ENCODE measurements around the gene HEATR5B. TPM values are rescaled to one million over a fixed set of nuclear protein-coding genes. Genes with fewer than 3 reads are reported as not detected.

The HEATR5B gene
- total and polyA plus RNA-seq, 9 donors: 8.3 to 27.4 (median 14.0) TPM

GRCh38 chr2:36971990-36972389 is 112.2 kb downstream of the HEATR5B start:
- H3K9me3 ChIP-seq: no peaks in the 10 kb centered on the region
- H3K4me1 ChIP-seq (ENCODE audit: insufficient read depth): no peaks in the 10 kb centered on the region
- DNase-seq: no peak
- H3K4me3 ChIP-seq: no peak overlapping the region
- no peaks in the 10 kb centered on the region for H3K36me3 ChIP-seq
- no peak overlapping the region for H3K27ac ChIP-seq
- no peaks in the 10 kb centered on the region for H3K27me3 ChIP-seq
- no peak for TF ChIP-seq EP300 (IDR thresholded peaks at IDR 0.05)
- no peak for TF ChIP-seq POLR2A (IDR thresholded peaks at IDR 0.05)
- no peak for TF ChIP-seq CTCF (IDR thresholded peaks at IDR 0.05)
- intact Hi-C loops (cut with DNase I): no loop called here

- intact Hi-C loops (cut with DNase I): no loop called here
- Histone ChIP-seq H3K4me3 (peak overlapping the region; percentile 64), H3K36me3 (no peaks in the 10 kb centered on the region), H3K27me3 (no peaks in the 10 kb centered on the region), H3K4me1 (ENCODE audit: insufficient read depth) (peaks cover 6% of the 10 kb centered on the region), H3K27ac (peak overlapping the region in 1 of 2 donors; percentile 31), H3K9me3 (no peaks in the 10 kb centered on the region)
- WGBS, 3 donors: 32 to 39% (median 33%) methylated on average over 15 of the region's 15 CpGs
- TF ChIP-seq POLR2A (IDR thresholded peaks at IDR 0.05) (no peak), EP300 (IDR thresholded peaks at IDR 0.05) (no peak)
- DNase-seq: peak in 1 of 5 donors; percentile 33
Measured at GRCh38 chr2:36967236-36967876, 116.8 kb downstream of the HEATR5B start.

GRCh38 chr2:36966370-36967235 is 117.6 kb downstream of the HEATR5B start, which contains the start of gene STRN:
TSS of gene STRN (minus strand) at chr2:36966536. CDS start at chr2:36966463, 73 bp downstream.
- Histone ChIP-seq H3K27ac (peak within 1 kb of the TSS in 1 of 2 donors; percentile 70), H3K27me3 (no peaks in the 10 kb centered on the region), H3K4me1 (ENCODE audit: insufficient read depth) (peaks cover 6% of the 10 kb centered on the region), H3K4me3 (peak within 1 kb of the TSS; percentile 81), H3K36me3 (no peaks in the 10 kb centered on the region), H3K9me3 (no peaks in the 10 kb centered on the region)
- intact Hi-C loops (cut with DNase I): no loop called here
- 0 to 2% (median 1%) methylated on average over 24 to 91 of the region's 91 CpGs for WGBS, 3 donors
- TF ChIP-seq CTCF (IDR thresholded peaks at IDR 0.05): no peak
- no peak for TF ChIP-seq EP300 (IDR thresholded peaks at IDR 0.05)
- TF ChIP-seq POLR2A (IDR thresholded peaks at IDR 0.05): peak; percentile 57
- peak; percentile 95 to 98 (median 96) for DNase-seq

- Histone ChIP-seq H3K27me3 (no peaks in the 10 kb centered on the region), H3K4me3 (peak overlapping the region; percentile 81), H3K27ac (peak overlapping the region in 1 of 2 donors; percentile 70), H3K4me1 (ENCODE audit: insufficient read depth) (peaks cover 6% of the 10 kb centered on the region), H3K36me3 (no peaks in the 10 kb centered on the region), H3K9me3 (no peaks in the 10 kb centered on the region)
- 0 to 1% (median 0%) methylated on average over 30 to 42 of the region's 42 CpGs for WGBS, 3 donors
- no peak for DNase-seq
- no peak for TF ChIP-seq CTCF (IDR thresholded peaks at IDR 0.05)
- TF ChIP-seq POLR2A (IDR thresholded peaks at IDR 0.05): no peak
- TF ChIP-seq EP300 (IDR thresholded peaks at IDR 0.05): no peak
- intact Hi-C loops (cut with DNase I): no loop called here
Measured at GRCh38 chr2:36965751-36966369, 118.3 kb downstream of the HEATR5B start.
